Naive thymus-derived CD4-positive, alpha-beta T cell (primary cell): ENCODE measurements around the gene HEXD. TPM values are rescaled to one million over a fixed set of nuclear protein-coding genes. Genes with fewer than 3 reads are reported as not detected.

Experiments
- ATAC-seq: fragments of 150-1000 bp; cut with Tn5 transposase; 2 replicates; pipeline ENCODE4 v1.10.0; 2021; ENCODE audit warnings: mild to moderate bottlenecking, moderate library complexity
- CTCF ChIA-PET: fragments of 350-600 bp; sonication (Branson Sonifier 250); formaldehyde crosslinking; loops from one replicate; lab custom pipeline; 2021; ENCODE audit warnings: antibody characterized with exemption; lab: Charles Lee
- POLR2A ChIA-PET: fragments of 350-600 bp; sonication (Branson Sonifier 250); formaldehyde crosslinking; loops from one replicate; lab custom pipeline; 2021; ENCODE audit warnings: antibody characterized with exemption, inconsistent platforms; lab: Charles Lee
- DNase-seq, 9 donors: peaks; one replicate each; pipeline versions ENCODE4 v3.0.0 to v3.0.0-alpha.2; 2020 to 2022; ENCODE audit warnings: mixed read lengths in 1 of 9
- H3K27ac ChIP-seq: one replicate; pipeline ENCODE4 v1.7.0; 2013; ENCODE audit warnings: mild to moderate bottlenecking, low read depth, low read length, moderate library complexity
- H3K27me3 ChIP-seq, 2 donors: one replicate each; pipeline ENCODE4 v1.7.0; 2013; ENCODE audit warnings: low read length in 2 of 2, mild to moderate bottlenecking in 2 of 2, moderate library complexity in 2 of 2; ENCODE audit not compliant: control insufficient read depth in 2 of 2, insufficient read depth in 2 of 2
- H3K36me3 ChIP-seq, 3 experiments: 1 replicate in 2 of 3; 2 replicates in 1 of 3; pipeline ENCODE4 v1.7.0; 2013; ENCODE audit warnings: low read length in 3 of 3, mild to moderate bottlenecking in 3 of 3, moderate library complexity in 1 of 3; ENCODE audit not compliant: insufficient read depth in 3 of 3, control insufficient read depth in 2 of 3
- H3K4me1 ChIP-seq, 2 donors: one replicate each; pipeline ENCODE4 v1.7.0; 2013; ENCODE audit warnings: low read length in 2 of 2, mild to moderate bottlenecking in 2 of 2, moderate library complexity in 1 of 2; ENCODE audit not compliant: control insufficient read depth in 2 of 2, insufficient read depth in 2 of 2
- H3K4me3 ChIP-seq: 2 replicates; pipeline ENCODE4 v1.7.0; 2013; ENCODE audit warnings: mild to moderate bottlenecking, low read length
- H3K9me3 ChIP-seq, 3 experiments: 1 replicate in 2 of 3; 2 replicates in 1 of 3; pipeline ENCODE4 v1.7.0; 2013; ENCODE audit warnings: low read length in 3 of 3; ENCODE audit not compliant: control insufficient read depth in 2 of 3
- H3K27ac Mint-ChIP-seq, 9 donors: one replicate each; pipeline ENCODE4 v1.8.0; 2020 to 2022; ENCODE audit warnings: mixed read lengths in 9 of 9, mild to moderate bottlenecking in 8 of 9, moderate library complexity in 5 of 9, inconsistent platforms in 2 of 9
- H3K27me3 Mint-ChIP-seq, 5 donors: one replicate each; pipeline ENCODE4 v1.8.0; 2021 to 2022; ENCODE audit warnings: mixed read lengths in 5 of 5, mild to moderate bottlenecking in 1 of 5
- H3K36me3 Mint-ChIP-seq, 5 donors: one replicate each; pipeline ENCODE4 v1.8.0; 2020 to 2022; ENCODE audit warnings: mixed read lengths in 5 of 5, mild to moderate bottlenecking in 3 of 5, inconsistent platforms in 1 of 5
- H3K4me1 Mint-ChIP-seq, 7 donors: one replicate each; pipeline ENCODE4 v1.8.0; 2020 to 2022; ENCODE audit warnings: mixed read lengths in 7 of 7, mild to moderate bottlenecking in 3 of 7, inconsistent platforms in 1 of 7
- H3K4me3 Mint-ChIP-seq, 10 donors: one replicate each; pipeline ENCODE4 v1.8.0; 2020 to 2022; ENCODE audit warnings: mild to moderate bottlenecking in 10 of 10, mixed read lengths in 10 of 10, moderate library complexity in 6 of 10, inconsistent platforms in 2 of 10
- H3K9me3 Mint-ChIP-seq, 11 donors: one replicate each; pipeline ENCODE4 v1.8.0; 2020 to 2022; ENCODE audit warnings: mixed read lengths in 11 of 11, mild to moderate bottlenecking in 4 of 11, inconsistent platforms in 1 of 11, moderate library complexity in 1 of 11
- intact Hi-C, 2 donors: fragments of 100-400 bp; cut with micrococcal nuclease; formaldehyde crosslinking; loops; one replicate each; pipeline ENCODE4 v1.15.1; 2023
- polyA plus RNA-seq, 2 donors: library from polyadenylated mRNA; unstranded; fragments of 300-500 nt; fragmentation: Illumina TruSeq; gene quantifications; one replicate each; pipeline ENCODE4 v1.2.3, GENCODE V29; 2021
- total RNA-seq, 6 experiments: library from RNA in 5 of 6; stranded (reverse) in 5 of 6; gene quantifications; 1 replicate in 5 of 6; 2 replicates in 1 of 6; pipeline ENCODE4 v1.2.3 and lab custom pipeline; 2021 to 2026

Gene HEXD
- total and polyA plus RNA-seq, 7 experiments from 2014 or later = 12.5 to 153 (median 66.8) TPM

DNA sequence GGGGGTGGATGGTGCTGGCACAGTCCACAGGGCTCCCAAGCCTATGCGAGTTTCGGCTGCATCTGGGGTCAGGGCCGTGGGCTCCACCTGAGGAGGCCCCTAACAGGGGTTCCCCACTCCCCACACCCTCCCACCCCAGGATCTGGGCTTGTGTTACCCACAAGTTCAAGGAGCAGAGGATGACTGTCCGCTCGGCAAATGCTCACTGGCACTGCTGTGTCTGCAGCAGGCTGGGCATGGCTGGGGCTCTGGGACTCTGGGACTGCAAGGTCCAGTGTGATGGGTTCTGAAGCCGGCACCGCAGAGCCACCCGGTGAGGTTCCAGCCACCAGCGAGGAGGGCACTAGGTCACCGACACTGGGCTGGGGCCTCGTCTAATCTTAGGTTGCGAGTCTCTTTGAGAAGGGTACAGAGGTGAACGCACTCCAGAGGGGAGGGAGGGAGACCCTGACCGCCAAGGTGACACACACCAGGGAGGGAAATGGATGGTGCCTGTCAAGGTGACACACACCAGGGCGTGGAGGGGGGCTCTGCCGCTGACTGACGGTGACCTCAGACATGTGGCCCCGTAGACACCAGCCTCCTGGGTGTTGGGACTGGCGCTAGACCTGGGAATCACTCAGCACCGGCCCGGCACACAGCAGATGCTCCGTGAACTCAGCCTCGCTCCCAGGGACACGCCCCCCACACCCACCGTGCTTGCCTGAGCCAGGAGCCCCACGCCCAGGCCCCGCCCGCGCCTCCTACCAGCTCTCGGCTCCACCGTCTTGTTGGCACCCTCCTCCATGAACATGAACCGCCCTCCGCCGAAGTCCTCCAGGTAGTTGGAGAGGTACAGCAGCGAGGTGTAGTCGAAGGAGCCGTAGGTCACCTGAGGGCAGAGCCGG is 20.5 kb upstream of the HEXD start:
- Histone ChIP-seq H3K27ac (no peak overlapping the region), H3K27me3 (no peaks in the 10 kb centered on the region), H3K36me3 (peaks cover 0 to 24% (median 3%) of the 10 kb centered on the region in 3 experiments), H3K9me3 (no peaks in the 10 kb centered on the region), H3K4me3 (no peak overlapping the region), H3K4me1 (peaks cover 0 to 9% of the 10 kb centered on the region in 2 donors)
- no peaks in the 10 kb centered on the region for H3K27me3 Mint-ChIP-seq
- no peak overlapping the region for H3K27ac Mint-ChIP-seq
- peaks cover 9 to 23% (median 14%) of the 10 kb centered on the region in 7 donors for H3K4me1 Mint-ChIP-seq
- no peaks in the 10 kb centered on the region for H3K9me3 Mint-ChIP-seq
- CTCF ChIA-PET = no interaction called here
- no peak overlapping the region for H3K4me3 Mint-ChIP-seq
- intact Hi-C loops = no loop called here
- H3K36me3 Mint-ChIP-seq = peaks cover 4 to 24% (median 7%) of the 10 kb centered on the region in 5 donors
- ATAC-seq = no peak
- DNase-seq = no peak
- POLR2A ChIA-PET = interaction anchor here (0.6 kb wide), 1 partner anchor 183 kb away, joined by 3 read pairs; no protein-coding TSS in a partner anchor

DNA sequence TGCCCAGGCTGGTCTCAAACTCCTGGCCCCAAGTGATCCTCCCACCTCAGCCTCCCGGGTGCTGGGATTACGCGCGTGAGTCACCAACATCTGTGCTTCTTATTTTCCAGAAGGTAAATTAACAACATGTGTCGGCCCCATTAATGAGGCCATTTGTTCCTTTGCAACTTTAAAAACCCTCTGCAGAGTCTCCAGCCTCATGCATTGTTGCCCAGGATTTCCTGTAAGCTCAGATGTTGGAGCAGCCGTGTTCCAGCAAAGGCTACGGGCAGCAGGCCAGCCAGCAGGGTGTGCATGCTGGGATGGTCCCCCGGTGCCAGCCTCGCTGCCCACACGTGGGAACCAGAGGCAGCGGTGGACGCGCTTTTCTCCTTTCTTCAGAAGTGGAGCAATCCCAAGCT is 19.1 kb upstream of the HEXD start:
- no peak overlapping the region for H3K27ac Mint-ChIP-seq
- H3K4me3 Mint-ChIP-seq = no peak overlapping the region
- DNase-seq (no peak), ATAC-seq (no peak)
- no peak overlapping the region for H3K27ac ChIP-seq
- ChIA-PET POLR2A (no interaction called here), CTCF (no interaction called here)
- peaks cover 11 to 23% (median 14%) of the 10 kb centered on the region in 7 donors for H3K4me1 Mint-ChIP-seq
- no peak overlapping the region for H3K4me3 ChIP-seq
- H3K4me1 ChIP-seq = peaks cover 0 to 9% of the 10 kb centered on the region in 2 donors
- H3K9me3 ChIP-seq = no peaks in the 10 kb centered on the region
- intact Hi-C loops = no loop called here
- H3K9me3 Mint-ChIP-seq = no peaks in the 10 kb centered on the region
- peaks cover 0 to 28% (median 9%) of the 10 kb centered on the region in 3 experiments for H3K36me3 ChIP-seq
- no peaks in the 10 kb centered on the region for H3K27me3 Mint-ChIP-seq
- no peaks in the 10 kb centered on the region for H3K27me3 ChIP-seq
- peaks cover 4 to 29% (median 12%) of the 10 kb centered on the region in 5 donors for H3K36me3 Mint-ChIP-seq

DNA sequence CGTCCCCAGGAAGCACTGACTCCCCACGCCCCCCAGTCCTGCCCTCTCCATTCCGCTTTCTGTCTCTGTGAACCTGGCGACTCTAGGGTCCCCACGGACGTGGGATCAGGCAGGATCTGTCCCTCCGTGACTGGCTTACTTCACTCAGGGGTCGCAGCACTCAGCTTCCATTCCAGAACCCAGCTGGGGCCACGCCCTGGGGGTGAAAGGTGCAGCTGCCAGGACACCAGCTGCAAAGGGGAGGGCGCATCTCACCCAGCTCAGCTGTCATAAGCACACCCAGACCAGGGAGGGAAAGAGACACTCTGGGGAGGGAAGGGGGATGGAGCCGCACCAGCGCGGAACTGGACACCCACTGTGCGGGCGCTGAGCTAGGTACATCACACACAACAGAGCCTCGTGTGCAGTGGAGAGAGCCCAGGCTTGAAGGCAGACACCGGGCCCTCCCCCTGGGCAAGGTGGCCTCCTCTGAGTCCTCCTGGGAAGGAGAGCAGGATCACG is 18.5 kb upstream of the HEXD start:
- Mint-ChIP-seq H3K9me3 (no peaks in the 10 kb centered on the region), H3K4me1 (peaks cover 11 to 23% (median 14%) of the 10 kb centered on the region in 7 donors), H3K4me3 (peak overlapping the region in 1 of 10 donors; percentile 80), H3K36me3 (peaks cover 4 to 25% (median 12%) of the 10 kb centered on the region in 5 donors), H3K27ac (no peak overlapping the region), H3K27me3 (no peaks in the 10 kb centered on the region)
- Histone ChIP-seq H3K27me3 (no peaks in the 10 kb centered on the region), H3K9me3 (no peaks in the 10 kb centered on the region), H3K4me1 (peaks cover 0 to 9% of the 10 kb centered on the region in 2 donors), H3K27ac (no peak overlapping the region), H3K4me3 (no peak overlapping the region), H3K36me3 (peaks cover 0 to 27% (median 10%) of the 10 kb centered on the region in 3 experiments)
- no peak for DNase-seq
- CTCF ChIA-PET = interaction anchor here (0.7 kb wide), 1 partner anchor 48 kb away, joined by 3 read pairs; no protein-coding TSS in a partner anchor
- no peak for ATAC-seq
- intact Hi-C loops = no loop called here
- POLR2A ChIA-PET = interaction anchor here (1.2 kb wide), 1 partner anchor 19 kb away, joined by 5 read pairs; no protein-coding TSS in a partner anchor

DNA sequence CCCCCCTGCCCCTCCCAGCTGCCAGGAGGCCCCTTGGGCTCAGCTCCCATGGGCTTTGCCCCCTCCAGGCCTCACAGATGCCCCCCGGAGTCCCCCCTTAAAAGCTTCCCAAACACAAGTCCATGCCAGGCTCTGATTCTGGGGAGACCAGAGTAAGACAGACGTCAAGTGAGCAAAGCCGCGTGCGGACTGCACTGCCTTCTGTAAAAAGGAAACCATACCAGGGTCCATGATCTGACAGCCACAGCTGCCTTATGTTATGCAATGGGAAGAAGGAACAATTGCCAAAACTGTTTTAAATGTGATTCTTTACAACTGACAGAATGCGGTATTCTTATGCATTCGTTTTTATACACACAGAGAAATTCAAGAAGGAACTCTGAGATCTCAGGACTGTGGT is 17.9 kb upstream of the HEXD start:
- H3K4me3 ChIP-seq = no peak overlapping the region
- H3K36me3 ChIP-seq = peaks cover 0 to 26% (median 10%) of the 10 kb centered on the region in 3 experiments
- CTCF ChIA-PET = interaction anchor here (0.7 kb wide), 1 partner anchor 49 kb away, joined by 3 read pairs; no protein-coding TSS in a partner anchor
- POLR2A ChIA-PET = interaction anchor here (1.2 kb wide), 1 partner anchor 19 kb away, joined by 5 read pairs; no protein-coding TSS in a partner anchor
- H3K4me1 ChIP-seq = peaks cover 0 to 9% of the 10 kb centered on the region in 2 donors
- H3K9me3 ChIP-seq = no peaks in the 10 kb centered on the region
- no peak overlapping the region for H3K27ac ChIP-seq
- intact Hi-C loops = no loop called here
- peaks cover 11 to 23% (median 14%) of the 10 kb centered on the region in 7 donors for H3K4me1 Mint-ChIP-seq
- H3K27me3 Mint-ChIP-seq = no peaks in the 10 kb centered on the region
- no peaks in the 10 kb centered on the region for H3K27me3 ChIP-seq
- H3K36me3 Mint-ChIP-seq = peaks cover 4 to 25% (median 12%) of the 10 kb centered on the region in 5 donors
- DNase-seq (no peak), ATAC-seq (no peak)
- no peaks in the 10 kb centered on the region for H3K9me3 Mint-ChIP-seq
- H3K4me3 Mint-ChIP-seq = peak overlapping the region in 3 of 10 donors; percentile 80 to 85 (median 82)
- H3K27ac Mint-ChIP-seq = no peak overlapping the region

DNA sequence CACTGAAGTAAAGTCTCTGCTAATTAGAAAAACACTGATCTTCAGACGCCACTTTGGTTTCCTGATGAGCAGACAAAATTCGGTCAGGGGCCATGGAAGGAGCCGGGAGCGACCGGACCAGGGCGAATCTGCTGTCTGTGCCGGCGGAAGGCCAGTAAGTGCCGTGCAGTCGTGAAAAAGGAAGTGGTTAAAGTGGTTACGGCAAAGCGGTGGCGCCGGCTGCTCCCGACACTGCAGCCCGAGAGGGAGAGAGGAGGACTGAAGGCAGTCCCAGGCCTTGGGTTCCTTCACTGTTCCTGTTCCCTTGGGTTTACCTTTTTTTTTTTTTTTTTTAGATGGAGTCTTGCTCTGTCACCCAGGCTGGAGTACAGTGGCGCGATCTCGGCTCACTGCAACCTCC is 17.3 kb upstream of the HEXD start:
- Histone ChIP-seq H3K4me3 (peak overlapping the region; percentile 46), H3K36me3 (peaks cover 0 to 26% (median 10%) of the 10 kb centered on the region in 3 experiments), H3K9me3 (no peaks in the 10 kb centered on the region), H3K27ac (no peak overlapping the region), H3K4me1 (peaks cover 0 to 9% of the 10 kb centered on the region in 2 donors), H3K27me3 (no peaks in the 10 kb centered on the region)
- Mint-ChIP-seq H3K27me3 (no peaks in the 10 kb centered on the region), H3K9me3 (no peaks in the 10 kb centered on the region), H3K4me1 (peaks cover 11 to 23% (median 13%) of the 10 kb centered on the region in 7 donors), H3K27ac (peak overlapping the region; percentile 30 to 93 (median 81)), H3K4me3 (peak overlapping the region; percentile 80 to 98 (median 84)), H3K36me3 (peaks cover 4 to 27% (median 12%) of the 10 kb centered on the region in 5 donors)
- intact Hi-C loops = loop anchor here in 1 of 2 donors (1.0 kb wide), 1 partner anchor 12 kb away; no protein-coding TSS in a partner anchor
- ChIA-PET POLR2A (interaction anchor here (0.6 to 1.2 kb wide), 2 partner anchors 16 to 18 kb away, joined by 3 to 5 read pairs; no protein-coding TSS in a partner anchor), CTCF (no interaction called here)
- DNase-seq (peak; percentile 27 to 65 (median 41)), ATAC-seq (peak; percentile 85)

DNA sequence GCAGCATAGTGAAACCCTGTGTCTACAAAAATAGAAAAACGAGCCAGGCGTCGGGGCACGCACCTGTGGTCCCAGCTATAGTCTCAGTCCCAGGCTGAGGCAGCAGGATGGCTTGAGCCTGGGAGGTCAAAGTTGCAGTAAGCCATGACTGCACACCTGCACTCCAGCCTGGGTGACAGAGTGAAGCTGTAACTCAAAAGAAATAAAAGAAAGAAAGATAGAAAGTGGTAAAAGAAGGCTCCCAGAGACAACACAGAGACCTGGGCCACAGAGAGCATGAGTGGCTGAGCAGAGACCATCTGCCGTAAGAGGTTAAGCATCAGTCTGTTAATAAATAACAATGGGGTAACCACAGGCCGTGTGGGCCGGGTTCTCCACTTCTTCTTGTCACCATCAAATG is 15.3 kb upstream of the HEXD start:
- Mint-ChIP-seq H3K9me3 (no peaks in the 10 kb centered on the region), H3K27me3 (no peaks in the 10 kb centered on the region), H3K4me1 (peaks cover 6 to 21% (median 16%) of the 10 kb centered on the region in 7 donors), H3K4me3 (no peak overlapping the region), H3K36me3 (peaks cover 0 to 30% (median 7%) of the 10 kb centered on the region in 5 donors), H3K27ac (peak overlapping the region in 2 of 9 donors; percentile 41 to 64)
- DNase-seq = no peak
- no peaks in the 10 kb centered on the region for H3K9me3 ChIP-seq
- peaks cover 0 to 20% (median 10%) of the 10 kb centered on the region in 3 experiments for H3K36me3 ChIP-seq
- H3K27me3 ChIP-seq = no peaks in the 10 kb centered on the region
- intact Hi-C loops = no loop called here
- no peak overlapping the region for H3K27ac ChIP-seq
- POLR2A ChIA-PET = interaction anchor here (0.6 kb wide), 2 partner anchors 227 to 593 kb away, joined by 3 read pairs; no protein-coding TSS in a partner anchor
- no peak overlapping the region for H3K4me3 ChIP-seq
- no peak for ATAC-seq
- CTCF ChIA-PET = no interaction called here
- H3K4me1 ChIP-seq = peaks cover 0 to 9% of the 10 kb centered on the region in 2 donors
